ENCODE data around the gene FLNB. TPM values are rescaled to one million over a fixed set of nuclear protein-coding genes. Genes with fewer than 3 reads are reported as not detected.

Gene FLNB
- total RNA-seq, 2 donors from 2014 or later, result 212 to 221 TPM

GRCh38 chr3:58074116-58074715, 66.0 kb downstream of the FLNB start:
- H3K9ac ChIP-seq (ENCODE audit: extremely low read depth, low read length, poor library complexity, severe bottlenecking), result no peak overlapping the region
- H3K4me3 Mint-ChIP-seq, result no peak overlapping the region
- no peak overlapping the region for H3K27ac Mint-ChIP-seq
- no peak overlapping the region for H3K4me3 ChIP-seq (ENCODE audit: low read length)
- no peaks in the 10 kb centered on the region for H3K9me3 ChIP-seq (ENCODE audit: control insufficient read depth, low read length)
- WGBS, 2 experiments (ENCODE audit: insufficient coverage in 1 of 2, insufficient read length in 1 of 2), result 88 to 93% methylated on average over 5 of the region's 5 CpGs
- no peak for DNase-seq
- no peak overlapping the region for H3K27ac ChIP-seq (ENCODE audit: low read depth, low read length)
- H3K4me1 Mint-ChIP-seq, result peaks cover 10% of the 10 kb centered on the region
- peaks cover 75% of the 10 kb centered on the region for H3K36me3 ChIP-seq (ENCODE audit: control insufficient read depth, insufficient read depth, low read length)
- H3K27me3 ChIP-seq (ENCODE audit: control insufficient read depth, insufficient read depth, low read length, poor library complexity, severe bottlenecking), result no peaks in the 10 kb centered on the region
- H3K4me1 ChIP-seq (ENCODE audit: control insufficient read depth, insufficient read depth, low read length), result peaks cover 6% of the 10 kb centered on the region
- peaks cover 28% of the 10 kb centered on the region for H3K36me3 Mint-ChIP-seq (ENCODE audit: low read depth)
- no peaks in the 10 kb centered on the region for H3K9me3 Mint-ChIP-seq
- TF ChIP-seq CTCF (conservative IDR thresholded peaks at IDR 0.05), result no peak
- H3K27me3 Mint-ChIP-seq (ENCODE audit: insufficient read depth), result no peaks in the 10 kb centered on the region

DNA sequence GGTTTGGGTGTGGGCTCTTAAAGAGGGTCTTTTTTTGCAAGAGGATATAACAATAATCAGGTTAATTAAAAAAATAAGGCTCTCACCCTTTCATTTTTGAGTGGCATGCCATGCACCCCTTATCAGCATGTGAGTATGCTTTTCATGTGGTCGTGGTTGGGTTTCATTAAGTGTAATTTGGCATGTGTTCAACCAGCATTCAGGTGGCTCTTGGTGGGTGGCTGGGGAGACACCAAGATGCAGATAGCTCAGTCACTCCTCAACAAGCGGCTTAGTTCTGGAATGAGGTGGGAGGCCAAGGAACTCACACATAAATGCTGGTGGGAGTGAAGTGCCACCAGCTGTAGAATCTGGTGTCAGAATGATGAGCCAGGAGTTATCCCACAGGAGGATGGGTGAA, 66.8 kb downstream of the FLNB start:
- Histone ChIP-seq H3K4me1 (ENCODE audit: control insufficient read depth, insufficient read depth, low read length) (peaks cover 6% of the 10 kb centered on the region), H3K9me3 (ENCODE audit: control insufficient read depth, low read length) (no peaks in the 10 kb centered on the region), H3K36me3 (ENCODE audit: control insufficient read depth, insufficient read depth, low read length) (peaks cover 81% of the 10 kb centered on the region), H3K4me3 (ENCODE audit: low read length) (no peak overlapping the region), H3K9ac (ENCODE audit: extremely low read depth, low read length, poor library complexity, severe bottlenecking) (no peak overlapping the region), H3K27ac (ENCODE audit: low read depth, low read length) (no peak overlapping the region), H3K27me3 (ENCODE audit: control insufficient read depth, insufficient read depth, low read length, poor library complexity, severe bottlenecking) (no peaks in the 10 kb centered on the region)
- 92 to 100% methylated on average over 2 of the region's 2 CpGs for WGBS, 2 experiments (ENCODE audit: insufficient coverage in 1 of 2, insufficient read length in 1 of 2)
- H3K36me3 Mint-ChIP-seq (ENCODE audit: low read depth), result peaks cover 33% of the 10 kb centered on the region
- no peak for DNase-seq
- H3K27me3 Mint-ChIP-seq (ENCODE audit: insufficient read depth), result no peaks in the 10 kb centered on the region
- peaks cover 8% of the 10 kb centered on the region for H3K4me1 Mint-ChIP-seq
- TF ChIP-seq CTCF (conservative IDR thresholded peaks at IDR 0.05), result no peak
- no peak overlapping the region for H3K4me3 Mint-ChIP-seq
- H3K9me3 Mint-ChIP-seq, result no peaks in the 10 kb centered on the region
- H3K27ac Mint-ChIP-seq, result no peak overlapping the region

DNA sequence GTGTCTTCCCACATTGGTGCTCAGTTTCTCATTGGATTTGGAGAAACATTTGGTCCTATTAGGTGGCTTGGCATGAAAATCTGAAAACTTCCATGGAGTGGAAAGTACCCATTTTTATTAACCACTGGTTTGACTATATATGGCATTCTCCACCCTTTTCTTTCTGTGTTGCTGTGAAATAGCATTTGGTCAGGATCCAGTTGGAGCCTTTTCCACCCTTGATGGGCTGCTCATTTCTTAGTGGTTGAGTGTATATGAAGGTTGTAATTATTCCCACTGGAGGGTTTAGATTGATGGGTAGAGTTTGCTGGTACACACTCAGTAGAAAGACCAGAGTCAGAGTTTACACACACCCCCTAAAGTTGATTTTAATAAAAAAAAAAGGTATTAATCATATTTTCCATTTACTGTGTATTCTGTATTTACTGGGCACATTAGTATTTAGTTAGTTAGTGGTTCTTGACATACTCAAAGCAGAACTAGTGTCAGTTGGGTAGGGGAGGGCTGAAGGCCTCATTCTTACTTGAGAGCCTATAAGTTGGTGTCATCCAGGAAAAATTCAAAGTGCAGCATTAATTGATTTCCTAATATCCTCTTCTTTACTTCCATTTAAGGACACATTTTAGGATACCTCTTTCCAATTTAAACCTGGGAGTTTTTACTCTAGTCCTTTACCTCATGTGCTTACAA, 69.5 kb downstream of the FLNB start:
- Mint-ChIP-seq H3K4me1 (peaks cover 4% of the 10 kb centered on the region), H3K27ac (no peak overlapping the region), H3K27me3 (ENCODE audit: insufficient read depth) (no peaks in the 10 kb centered on the region), H3K4me3 (no peak overlapping the region), H3K36me3 (ENCODE audit: low read depth) (peaks cover 46% of the 10 kb centered on the region), H3K9me3 (no peaks in the 10 kb centered on the region)
- Histone ChIP-seq H3K27ac (ENCODE audit: low read depth, low read length) (no peak overlapping the region), H3K27me3 (ENCODE audit: control insufficient read depth, insufficient read depth, low read length, poor library complexity, severe bottlenecking) (no peaks in the 10 kb centered on the region), H3K9me3 (ENCODE audit: control insufficient read depth, low read length) (no peaks in the 10 kb centered on the region), H3K9ac (ENCODE audit: extremely low read depth, low read length, poor library complexity, severe bottlenecking) (no peak overlapping the region), H3K4me1 (ENCODE audit: control insufficient read depth, insufficient read depth, low read length) (peaks cover under 1% of the 10 kb centered on the region), H3K4me3 (ENCODE audit: low read length) (no peak overlapping the region), H3K36me3 (ENCODE audit: control insufficient read depth, insufficient read depth, low read length) (peaks cover 87% of the 10 kb centered on the region)
- DNase-seq, result no peak
- no peak for TF ChIP-seq CTCF (conservative IDR thresholded peaks at IDR 0.05)
